GM12878 (cell line): ENCODE data around the gene FAM161B. TPM values are rescaled to one million over a fixed set of nuclear protein-coding genes. Genes with fewer than 3 reads are reported as not detected.

ENCODE experiments used
- ATAC-seq: fragments of 200-7000 bp; cut with Tn5 transposase; 3 replicates; pipeline ENCODE4 v1.9.1; 2020; ENCODE audit warnings: mild to moderate bottlenecking, moderate library complexity
- BruUV-seq: library from RNA; stranded (reverse); fragments of 400-500 nt; replicated peaks from 2 replicates; lab custom pipeline; 2021; lab: Mats Ljungman, UMichigan
- CTCF ChIA-PET: fragments of 300-600 bp; sonication (Branson Sonifier 250); formaldehyde crosslinking; extraction: SDS; loops from one replicate; lab custom pipeline; 2021; ENCODE audit warnings: inconsistent platforms; lab: Yijun Ruan, JAX
- POLR2A ChIA-PET: fragments of 350-600 bp; formaldehyde crosslinking; extraction: SDS; loops from one replicate; lab custom pipeline; 2021; ENCODE audit warnings: inconsistent platforms; lab: Charles Lee
- RAD21 ChIA-PET: fragments of 300-600 bp; sonication (Branson Sonifier 250); formaldehyde crosslinking; loops from one replicate; lab custom pipeline; 2023; ENCODE audit warnings: antibody characterized with exemption; ENCODE audit not compliant: unreplicated experiment; lab: Charles Lee
- SMC1A ChIA-PET: fragments of 300-600 bp; sonication (Branson Sonifier 250); formaldehyde crosslinking; loops from one replicate; lab custom pipeline; 2023; ENCODE audit not compliant: unreplicated experiment, uncharacterized antibody; lab: Charles Lee
- DNase-seq: peaks from one replicate; pipeline ENCODE4 v3.0.0-alpha.2; 2011; ENCODE audit warnings: low read depth, low spot score
- FAIRE-seq: peaks from 3 replicates; lab custom pipeline; 2011; peaks lifted over from hg19 to GRCh38; lab: Jason Lieb, UNC
- H2AFZ ChIP-seq: 2 replicates; pipeline ENCODE4 v1.6.0; 2011; ENCODE audit warnings: low read depth, low read length, control low read depth; ENCODE audit not compliant: control insufficient read depth
- H3K27ac ChIP-seq: 2 replicates; pipeline ENCODE4 v1.5.1; 2011; ENCODE audit warnings: control low read depth; ENCODE audit not compliant: control insufficient read depth, insufficient read depth
- H3K27me3 ChIP-seq, 2 experiments: replicated peaks in 1 of 2; 2 replicates each; pipeline versions ENCODE4 v1.6.0 to v1.6.1; 2011; ENCODE audit warnings: low read length in 1 of 2; ENCODE audit not compliant: control insufficient read depth in 2 of 2, insufficient read depth in 2 of 2
- H3K36me3 ChIP-seq, 2 experiments: 2 replicates each; pipeline ENCODE4 v1.5.1; 2011; ENCODE audit warnings: low read length in 1 of 2; ENCODE audit not compliant: control insufficient read depth in 2 of 2, insufficient read depth in 2 of 2
- H3K4me1 ChIP-seq: 2 replicates; pipeline ENCODE4 v1.6.1; 2011; ENCODE audit warnings: mild to moderate bottlenecking, low read length, moderate library complexity, mixed read lengths; ENCODE audit not compliant: control insufficient read depth, insufficient read depth
- H3K4me2 ChIP-seq: 2 replicates; pipeline ENCODE4 v1.6.0; 2011; ENCODE audit warnings: control low read depth; ENCODE audit not compliant: control insufficient read depth, insufficient read depth
- H3K4me3 ChIP-seq: fragments of 200-600 bp; sonication (generic); 2 replicates; pipeline ENCODE4 v1.5.1; 2016
- H3K79me2 ChIP-seq: 2 replicates; pipeline ENCODE4 v1.6.0; 2011; ENCODE audit warnings: low read length; ENCODE audit not compliant: control insufficient read depth, insufficient read depth
- H3K9ac ChIP-seq: 2 replicates; pipeline ENCODE4 v1.8.0; 2011; ENCODE audit warnings: low read length, control low read depth, mixed read lengths; ENCODE audit not compliant: control insufficient read depth, insufficient read depth
- H3K9me3 ChIP-seq: replicated peaks from 3 replicates; pipeline ENCODE4 v1.5.1; 2011; ENCODE audit warnings: mild to moderate bottlenecking, low read length; ENCODE audit not compliant: control insufficient read depth, insufficient read depth
- H4K20me1 ChIP-seq: 2 replicates; pipeline ENCODE4 v1.6.0; 2011; ENCODE audit not compliant: control insufficient read depth, insufficient read depth
- GABPA ChIP-seq: IDR thresholded peaks from 2 replicates; pipeline ENCODE4 v1.6.1; 2014; ENCODE audit warnings: antibody characterized with exemption, low read depth, mild to moderate bottlenecking, inconsistent platforms
- MEF2B ChIP-seq: fragments of 450-650 bp; IDR thresholded peaks from 2 replicates; pipeline ENCODE4 v1.6.1; 2018; ENCODE audit warnings: mild to moderate bottlenecking, moderate library complexity; ENCODE audit not compliant: partially characterized antibody, poor library complexity, severe bottlenecking
- NFYB ChIP-seq: IDR thresholded peaks from 2 replicates; pipeline ENCODE4 v1.6.1; 2011; ENCODE audit warnings: low read depth, mild to moderate bottlenecking, low read length, improper control_type of control experiment, moderate library complexity; ENCODE audit not compliant: insufficient read depth
- PAX8 ChIP-seq: fragments of 450-650 bp; IDR thresholded peaks from 2 replicates; pipeline ENCODE4 v1.6.1; 2017; ENCODE audit warnings: mild to moderate bottlenecking, moderate library complexity
- ZBED1 ChIP-seq: IDR thresholded peaks from 2 replicates; pipeline ENCODE4 v1.6.1; 2016; ENCODE audit warnings: borderline replicate concordance
- in situ Hi-C: fragments of 300-500 bp; cut with MboI; formaldehyde crosslinking; loops from 9 replicates; pipeline ENCODE4 v1.14.3; 2018; ENCODE audit warnings: mixed read lengths
- intact Hi-C: fragments of 100-400 bp; cut with micrococcal nuclease; formaldehyde crosslinking; loops from one replicate; pipeline ENCODE4 v1.14.2; 2022; ENCODE audit not compliant: unreplicated experiment
- polyA plus RNA-seq, 11 experiments: library from polyadenylated mRNA; depleted of rRNA in 4 of 11; unstranded in 6 of 11; stranded (reverse) in 5 of 11; fragments of >200 nt; fragmentation: Nextera tagmentation in 4 of 11; fragmentation: Illumina TruSeq in 1 of 11; extraction: Ambion mirVana in 4 of 11; extraction: Trizol in 1 of 11; gene quantifications; 1 replicate in 1 of 11; 2 replicates in 10 of 11; pipeline versions ENCODE4 v1.2.1 to v1.2.3, GENCODE V29; 2011 to 2016; ENCODE audit warnings: inconsistent platforms in 2 of 11, missing spikeins in 2 of 11, low read depth in 1 of 11
- total RNA-seq, 4 experiments: library from RNA; depleted of rRNA in 3 of 4; stranded (reverse); fragments of >200 nt in 3 of 4; fragmentation: Illumina TruSeq in 1 of 4; extraction: Trizol in 1 of 4; gene quantifications; 2 replicates each; pipeline versions ENCODE4 v1.2.1 to v1.2.3, GENCODE V29; 2013 to 2021
- TF ChIP-seq, protein P1 (sequence below): fragments of 150-350 bp; IDR thresholded peaks from 2 replicates; pipeline ENCODE4 v1.6.1; 2016; ENCODE audit warnings: low read depth, low read length

Gene FAM161B
- total and polyA plus RNA-seq, 10 of the 15 experiments (the other 5 are each of a cell fraction or from before 2014, with no cell fraction given): 0.33 to 1.2 (median 0.86) TPM

DNA sequence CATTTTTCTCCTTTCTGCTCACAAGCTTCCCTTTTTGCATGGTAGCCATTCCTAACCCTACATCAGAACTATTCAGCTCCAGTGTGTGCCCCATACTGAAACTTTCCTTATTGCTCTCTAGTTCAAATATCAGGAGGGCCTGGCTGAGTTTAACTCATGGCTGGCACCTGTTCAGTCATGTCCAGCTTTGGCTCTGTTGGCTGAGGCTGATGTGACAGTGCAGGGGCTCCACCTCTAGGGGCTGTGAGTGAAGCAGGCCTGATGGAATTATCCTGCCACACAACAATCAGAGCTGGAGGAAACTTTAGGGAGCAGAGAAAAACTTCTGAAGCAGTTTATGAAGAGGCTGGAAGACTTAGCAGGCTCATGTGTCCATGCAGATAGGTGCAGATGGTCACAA is 8.7 kb upstream of the FAM161B start:
- no peak overlapping the region for H3K4me3 ChIP-seq
- peaks cover 8 to 21% of the 10 kb centered on the region in 2 experiments; a peak in 3 of 4 replicates for H3K36me3 ChIP-seq
- FAIRE-seq: no peak
- H3K4me1 ChIP-seq: no peaks in the 10 kb centered on the region
- no peak overlapping the region for H3K4me2 ChIP-seq
- intact Hi-C loops: no loop called here
- SMC1A ChIA-PET: no interaction called here
- no peaks in the 10 kb centered on the region for H3K9me3 ChIP-seq
- no peak for DNase-seq
- RAD21 ChIA-PET: interaction anchor here (1.1 kb wide), 1 partner anchor 9 kb away, joined by 3 read pairs; the partner anchor contains the start of genes COQ6 and FAM161B
- CTCF ChIA-PET: interaction anchor here (1.1 to 1.4 kb wide), 2 partner anchors 9 to 11 kb away, joined by 3 read pairs; partner anchors contain the start of genes COQ6 and FAM161B
- no peak overlapping the region for H3K27ac ChIP-seq
- ATAC-seq: no peak
- no peaks in the 10 kb centered on the region for H3K27me3 ChIP-seq
- no peaks in the 10 kb centered on the region for H4K20me1 ChIP-seq
- in situ Hi-C loops: no loop called here
- TF ChIP-seq NFYB (no peak), PAX8 (no peak), ZBED1 (no peak), MEF2B (no peak), GABPA (no peak)
- TF ChIP-seq, protein P1, sequence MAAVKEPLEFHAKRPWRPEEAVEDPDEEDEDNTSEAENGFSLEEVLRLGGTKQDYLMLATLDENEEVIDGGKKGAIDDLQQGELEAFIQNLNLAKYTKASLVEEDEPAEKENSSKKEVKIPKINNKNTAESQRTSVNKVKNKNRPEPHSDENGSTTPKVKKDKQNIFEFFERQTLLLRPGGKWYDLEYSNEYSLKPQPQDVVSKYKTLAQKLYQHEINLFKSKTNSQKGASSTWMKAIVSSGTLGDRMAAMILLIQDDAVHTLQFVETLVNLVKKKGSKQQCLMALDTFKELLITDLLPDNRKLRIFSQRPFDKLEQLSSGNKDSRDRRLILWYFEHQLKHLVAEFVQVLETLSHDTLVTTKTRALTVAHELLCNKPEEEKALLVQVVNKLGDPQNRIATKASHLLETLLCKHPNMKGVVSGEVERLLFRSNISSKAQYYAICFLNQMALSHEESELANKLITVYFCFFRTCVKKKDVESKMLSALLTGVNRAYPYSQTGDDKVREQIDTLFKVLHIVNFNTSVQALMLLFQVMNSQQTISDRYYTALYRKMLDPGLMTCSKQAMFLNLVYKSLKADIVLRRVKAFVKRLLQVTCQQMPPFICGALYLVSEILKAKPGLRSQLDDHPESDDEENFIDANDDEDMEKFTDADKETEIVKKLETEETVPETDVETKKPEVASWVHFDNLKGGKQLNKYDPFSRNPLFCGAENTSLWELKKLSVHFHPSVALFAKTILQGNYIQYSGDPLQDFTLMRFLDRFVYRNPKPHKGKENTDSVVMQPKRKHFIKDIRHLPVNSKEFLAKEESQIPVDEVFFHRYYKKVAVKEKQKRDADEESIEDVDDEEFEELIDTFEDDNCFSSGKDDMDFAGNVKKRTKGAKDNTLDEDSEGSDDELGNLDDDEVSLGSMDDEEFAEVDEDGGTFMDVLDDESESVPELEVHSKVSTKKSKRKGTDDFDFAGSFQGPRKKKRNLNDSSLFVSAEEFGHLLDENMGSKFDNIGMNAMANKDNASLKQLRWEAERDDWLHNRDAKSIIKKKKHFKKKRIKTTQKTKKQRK: no peak
- no peak overlapping the region for H3K9ac ChIP-seq
- BruUV-seq: no TSS peak
- POLR2A ChIA-PET: interaction anchor here (1.1 kb wide), 1 partner anchor 9 kb away, joined by 3 read pairs; the partner anchor contains the start of genes COQ6 and FAM161B
- no peaks in the 10 kb centered on the region for H3K79me2 ChIP-seq
- no peak overlapping the region for H2AFZ ChIP-seq
